SK-N-SH (cell line): ENCODE measurements around the gene MTHFD1L. TPM values are rescaled to one million over a fixed set of nuclear protein-coding genes. Genes with fewer than 3 reads are reported as not detected.
A peak's percentile ranks its signal among the peaks of the same experiment; 100 is the strongest.

Experiments used
- CTCF ChIA-PET: fragments of 300-600, 350-600 bp; formaldehyde crosslinking; extraction: SDS; loops from one replicate; lab custom pipeline; 2021; lab: Yijun Ruan, JAX
- POLR2A ChIA-PET: fragments of 350-600 bp; sonication (Branson Sonifier 250); formaldehyde crosslinking; extraction: SDS; loops from one replicate; lab custom pipeline; 2020; ENCODE audit warnings: antibody characterized with exemption, inconsistent platforms; lab: Yijun Ruan, JAX
- DNase-seq: peaks from one replicate; pipeline ENCODE4 v3.0.0; 2012
- H2AFZ ChIP-seq: fragments of 200-600 bp; sonication (generic); 2 replicates; pipeline ENCODE4 v1.8.1; 2016; ENCODE audit warnings: antibody characterized with exemption, mild to moderate bottlenecking, low read depth
- H3F3A ChIP-seq: fragments of 200-600 bp; sonication (generic); replicated peaks from 2 replicates; pipeline ENCODE3; 2016; ENCODE audit warnings: antibody characterized with exemption, mild to moderate bottlenecking; ENCODE audit not compliant: insufficient read depth
- H3K27ac ChIP-seq, 2 experiments: fragments of 200-500 bp in 1 of 2; fragments of 200-600 bp in 1 of 2; sonication (Bioruptor generic) in 1 of 2; sonication (generic), shearing (Covaris generic) in 1 of 2; 2 replicates each; pipeline versions ENCODE4 v1.5.1 to v1.6.1; 2014 to 2016; ENCODE audit warnings: low read depth in 2 of 2, inconsistent platforms in 1 of 2, low read length in 1 of 2, mild to moderate bottlenecking in 1 of 2, mixed read lengths in 1 of 2
- H3K27me3 ChIP-seq: fragments of 200-600 bp; sonication (generic), shearing (Covaris generic); 2 replicates; pipeline ENCODE4 v1.6.1; 2016; ENCODE audit warnings: mixed run types; ENCODE audit not compliant: insufficient read depth
- H3K36me3 ChIP-seq, 2 experiments: fragments of 200-500 bp in 1 of 2; fragments of 200-600 bp in 1 of 2; sonication (Bioruptor generic) in 1 of 2; sonication (generic) in 1 of 2; replicated peaks in 1 of 2; 2 replicates each; pipeline versions ENCODE3 to v1.5.1; 2014 to 2016; ENCODE audit warnings: low read length in 1 of 2, mild to moderate bottlenecking in 1 of 2; ENCODE audit not compliant: insufficient read depth in 2 of 2, control insufficient read depth in 1 of 2
- H3K4me1 ChIP-seq, 2 experiments: fragments of 200-500 bp in 1 of 2; fragments of 200-600 bp in 1 of 2; sonication (Bioruptor generic) in 1 of 2; sonication (generic), shearing (Covaris generic) in 1 of 2; 2 replicates each; pipeline versions ENCODE4 v1.5.1 to v1.6.1; 2014 to 2016; ENCODE audit warnings: low read depth in 1 of 2, low read length in 1 of 2, mixed run types in 1 of 2; ENCODE audit not compliant: insufficient read depth in 2 of 2, control insufficient read depth in 1 of 2
- H3K4me2 ChIP-seq: fragments of 200-600 bp; sonication (generic), shearing (Covaris generic); 2 replicates; pipeline ENCODE4 v1.6.1; 2017; ENCODE audit warnings: mixed run types
- H3K4me3 ChIP-seq, 2 experiments: fragments of 200-500 bp in 1 of 2; fragments of 200-600 bp in 1 of 2; sonication (Bioruptor generic) in 1 of 2; sonication (generic), shearing (Covaris generic) in 1 of 2; 2 replicates each; pipeline versions ENCODE4 v1.5.1 to v1.8.1; 2014 to 2016; ENCODE audit warnings: low read depth in 2 of 2, inconsistent platforms in 1 of 2, low read length in 1 of 2, mild to moderate bottlenecking in 1 of 2, mixed read lengths in 1 of 2, moderate library complexity in 1 of 2
- H3K79me2 ChIP-seq: fragments of 200-600 bp; sonication (generic); 2 replicates; pipeline ENCODE4 v1.8.1; 2017; ENCODE audit warnings: mild to moderate bottlenecking; ENCODE audit not compliant: insufficient read depth
- H3K9ac ChIP-seq: fragments of 200-600 bp; sonication (generic); 2 replicates; pipeline ENCODE4 v1.6.1; 2017; ENCODE audit warnings: mixed run types
- H3K9me2 ChIP-seq: fragments of 200-600 bp; sonication (generic); 2 replicates; pipeline ENCODE4 v1.6.1; 2017; ENCODE audit warnings: mixed run types
- H3K9me3 ChIP-seq: fragments of 200-600 bp; sonication (generic); 2 replicates; pipeline ENCODE4 v1.6.1; 2017; ENCODE audit warnings: mixed run types, mild to moderate bottlenecking, moderate library complexity
- H4K20me1 ChIP-seq: fragments of 200-600 bp; sonication (generic); 2 replicates; pipeline ENCODE4 v1.6.1; 2017; ENCODE audit warnings: mild to moderate bottlenecking, mixed run types; ENCODE audit not compliant: insufficient read depth
- CHD2 ChIP-seq: fragments of 150-350 bp; IDR thresholded peaks from 2 replicates; pipeline ENCODE4 v1.6.1; 2018; ENCODE audit warnings: low read length; ENCODE audit not compliant: partially characterized antibody
- CTCF ChIP-seq: fragments of 200-600 bp; sonication (generic); IDR thresholded peaks from 2 replicates; pipeline ENCODE4 v1.6.1; 2017; ENCODE audit warnings: antibody characterized with exemption, mild to moderate bottlenecking, moderate library complexity
- EZH2phosphoT487 ChIP-seq: fragments of 200-600 bp; sonication (generic); IDR thresholded peaks from 2 replicates; pipeline ENCODE4 v1.6.1; 2017; ENCODE audit warnings: low read depth, mixed run types, mild to moderate bottlenecking, antibody characterized with exemption, moderate library complexity, borderline replicate concordance
- FOXM1 ChIP-seq: IDR thresholded peaks from 2 replicates; pipeline ENCODE4 v1.4.0; 2012; ENCODE audit warnings: low read depth, mild to moderate bottlenecking
- NRF1 ChIP-seq: IDR thresholded peaks from 2 replicates; pipeline ENCODE4 v1.6.1; 2012; ENCODE audit warnings: low read depth, mild to moderate bottlenecking, low read length
- POLR2AphosphoS5 ChIP-seq: IDR thresholded peaks from 2 replicates; pipeline ENCODE4 v1.6.1; 2012; ENCODE audit warnings: low read depth, low read length
- RAD21 ChIP-seq: IDR thresholded peaks from 2 replicates; pipeline ENCODE4 v1.6.1; 2012; ENCODE audit warnings: mild to moderate bottlenecking, low read length
- REST ChIP-seq: IDR thresholded peaks from 2 replicates; pipeline ENCODE4 v1.6.1; 2012; ENCODE audit warnings: mild to moderate bottlenecking, low read depth, low read length, moderate library complexity
- RFX5 ChIP-seq: IDR thresholded peaks from 2 replicates; pipeline ENCODE4 v1.6.1; 2012; ENCODE audit warnings: mild to moderate bottlenecking, improper control_type of control experiment, low read length
- RXRA ChIP-seq: IDR thresholded peaks from 2 replicates; pipeline ENCODE4 v1.4.0; 2012; ENCODE audit warnings: low read depth, mild to moderate bottlenecking, borderline replicate concordance
- SIN3A ChIP-seq: IDR thresholded peaks from 2 replicates; pipeline ENCODE4 v1.6.1; 2012; ENCODE audit warnings: low read depth, mild to moderate bottlenecking, low read length, moderate library complexity, borderline replicate concordance
- TCF12 ChIP-seq: IDR thresholded peaks from 2 replicates; pipeline ENCODE4 v1.4.0; 2012
- YY1 ChIP-seq: IDR thresholded peaks from 2 replicates; pipeline ENCODE4 v1.4.0; 2012; ENCODE audit warnings: low read depth, mild to moderate bottlenecking
- WGBS: methylation state at CpG from one replicate; pipeline ENCODE4 v1.1.6; 2017; ENCODE audit warnings: low lambda C conversion rate; 5-methylcytosine and 5-hydroxymethylcytosine counted together
- polyA plus RNA-seq, 3 experiments: library from polyadenylated mRNA; depleted of rRNA; stranded (reverse); fragments of >200 nt; gene quantifications; 2 replicates each; pipeline ENCODE4 v1.2.3, GENCODE V29; 2012
- TF ChIP-seq, protein P1 (sequence below): IDR thresholded peaks from 2 replicates; pipeline ENCODE4 v1.4.0; 2012; ENCODE audit warnings: low read depth
- TF ChIP-seq, protein P2 (sequence below): fragments of 150-350 bp; IDR thresholded peaks from 2 replicates; pipeline ENCODE4 v1.6.1; 2017; ENCODE audit warnings: antibody characterized with exemption, low read length, low read depth, borderline replicate concordance
- TF ChIP-seq, protein P3 (sequence below): IDR thresholded peaks from 2 replicates; pipeline ENCODE4 v1.4.0; 2012; ENCODE audit warnings: low read depth, borderline replicate concordance
- TF ChIP-seq, protein P4 (sequence below): IDR thresholded peaks from 2 replicates; pipeline ENCODE4 v1.4.0; 2012; ENCODE audit warnings: low read depth, borderline replicate concordance

The MTHFD1L gene
- polyA plus RNA-seq, 1 of the 3 experiments (the other 2 are of a cell fraction): 37.0 TPM

GRCh38 chr6:150899231-150899630 is 33.7 kb downstream of the MTHFD1L start:
- 67% methylated on average over 2 of the region's 2 CpGs for WGBS
- no peak for DNase-seq
- no peak overlapping the region for H3K9ac ChIP-seq

More at GRCh38 chr6:150899231-150899630, 33.7 kb downstream of the MTHFD1L start:
- H3K4me2 ChIP-seq: no peak overlapping the region
- ChIA-PET POLR2A (no interaction called here), CTCF (interaction anchor here (16.6 kb wide), 1 partner anchor 431 kb away, joined by 421 read pairs; no protein-coding TSS in a partner anchor)
- peaks cover 11 to 12% of the 10 kb centered on the region in 2 experiments; a peak in 2 of 4 replicates for H3K4me1 ChIP-seq
- no peaks in the 10 kb centered on the region for H4K20me1 ChIP-seq
- no peaks in the 10 kb centered on the region for H3K9me2 ChIP-seq
- peak overlapping the region in 1 of 2 experiments; percentile 36; a peak in 2 of 4 replicates for H3K27ac ChIP-seq
- H2AFZ ChIP-seq: no peak overlapping the region
- H3K4me3 ChIP-seq: no peak overlapping the region
- TF ChIP-seq POLR2AphosphoS5 (no peak), CTCF (no peak), RAD21 (no peak), RFX5 (no peak), RXRA (no peak), SIN3A (no peak), NRF1 (no peak), CHD2 (no peak), REST (no peak), FOXM1 (no peak), EZH2phosphoT487 (no peak), TCF12 (no peak), YY1 (no peak)
- TF ChIP-seq, protein P1, sequence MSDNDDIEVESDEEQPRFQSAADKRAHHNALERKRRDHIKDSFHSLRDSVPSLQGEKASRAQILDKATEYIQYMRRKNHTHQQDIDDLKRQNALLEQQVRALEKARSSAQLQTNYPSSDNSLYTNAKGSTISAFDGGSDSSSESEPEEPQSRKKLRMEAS: no peak
- TF ChIP-seq, protein P2, sequence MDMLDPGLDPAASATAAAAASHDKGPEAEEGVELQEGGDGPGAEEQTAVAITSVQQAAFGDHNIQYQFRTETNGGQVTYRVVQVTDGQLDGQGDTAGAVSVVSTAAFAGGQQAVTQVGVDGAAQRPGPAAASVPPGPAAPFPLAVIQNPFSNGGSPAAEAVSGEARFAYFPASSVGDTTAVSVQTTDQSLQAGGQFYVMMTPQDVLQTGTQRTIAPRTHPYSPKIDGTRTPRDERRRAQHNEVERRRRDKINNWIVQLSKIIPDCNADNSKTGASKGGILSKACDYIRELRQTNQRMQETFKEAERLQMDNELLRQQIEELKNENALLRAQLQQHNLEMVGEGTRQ: no peak
- TF ChIP-seq, protein P3, sequence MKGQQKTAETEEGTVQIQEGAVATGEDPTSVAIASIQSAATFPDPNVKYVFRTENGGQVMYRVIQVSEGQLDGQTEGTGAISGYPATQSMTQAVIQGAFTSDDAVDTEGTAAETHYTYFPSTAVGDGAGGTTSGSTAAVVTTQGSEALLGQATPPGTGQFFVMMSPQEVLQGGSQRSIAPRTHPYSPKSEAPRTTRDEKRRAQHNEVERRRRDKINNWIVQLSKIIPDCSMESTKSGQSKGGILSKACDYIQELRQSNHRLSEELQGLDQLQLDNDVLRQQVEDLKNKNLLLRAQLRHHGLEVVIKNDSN: no peak
- TF ChIP-seq, protein P4, sequence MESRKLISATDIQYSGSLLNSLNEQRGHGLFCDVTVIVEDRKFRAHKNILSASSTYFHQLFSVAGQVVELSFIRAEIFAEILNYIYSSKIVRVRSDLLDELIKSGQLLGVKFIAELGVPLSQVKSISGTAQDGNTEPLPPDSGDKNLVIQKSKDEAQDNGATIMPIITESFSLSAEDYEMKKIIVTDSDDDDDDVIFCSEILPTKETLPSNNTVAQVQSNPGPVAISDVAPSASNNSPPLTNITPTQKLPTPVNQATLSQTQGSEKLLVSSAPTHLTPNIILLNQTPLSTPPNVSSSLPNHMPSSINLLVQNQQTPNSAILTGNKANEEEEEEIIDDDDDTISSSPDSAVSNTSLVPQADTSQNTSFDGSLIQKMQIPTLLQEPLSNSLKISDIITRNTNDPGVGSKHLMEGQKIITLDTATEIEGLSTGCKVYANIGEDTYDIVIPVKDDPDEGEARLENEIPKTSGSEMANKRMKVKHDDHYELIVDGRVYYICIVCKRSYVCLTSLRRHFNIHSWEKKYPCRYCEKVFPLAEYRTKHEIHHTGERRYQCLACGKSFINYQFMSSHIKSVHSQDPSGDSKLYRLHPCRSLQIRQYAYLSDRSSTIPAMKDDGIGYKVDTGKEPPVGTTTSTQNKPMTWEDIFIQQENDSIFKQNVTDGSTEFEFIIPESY: no peak
- no peaks in the 10 kb centered on the region for H3K27me3 ChIP-seq
- H3K36me3 ChIP-seq: peaks cover 13 to 33% of the 10 kb centered on the region in 2 experiments
- no peaks in the 10 kb centered on the region for H3K9me3 ChIP-seq
- H3K79me2 ChIP-seq: peaks cover 16% of the 10 kb centered on the region; the same call in 1 of the 2 replicates
- H3F3A ChIP-seq: peaks cover 7% of the 10 kb centered on the region
